Liver (tissue), 9 donors: ENCODE results near the gene ABCA4. TPM values are rescaled to one million over a fixed set of nuclear protein-coding genes. Genes with fewer than 3 reads are reported as not detected.

Source experiments
- DNase-seq: peaks from one replicate; pipeline ENCODE4 v3.0.0-alpha.2; 2017; ENCODE audit warnings: low spot score
- H3K27ac ChIP-seq, 2 donors: one replicate each; pipeline ENCODE4 v1.7.0; 2013; ENCODE audit warnings: inconsistent platforms in 2 of 2, low read length in 2 of 2, control low read depth in 1 of 2, low read depth in 1 of 2, mild to moderate bottlenecking in 1 of 2
- H3K27me3 ChIP-seq, 4 donors: one replicate each; pipeline versions ENCODE4 v1.6.1 to v1.7.0; 2013; ENCODE audit warnings: low read length in 3 of 4, inconsistent platforms in 1 of 4, mild to moderate bottlenecking in 1 of 4, moderate library complexity in 1 of 4; ENCODE audit not compliant: control insufficient read depth in 4 of 4, insufficient read depth in 4 of 4
- H3K36me3 ChIP-seq, 4 donors: one replicate each; pipeline versions ENCODE4 v1.6.1 to v1.7.0; 2013; ENCODE audit warnings: low read length in 3 of 4, mild to moderate bottlenecking in 3 of 4, low read depth in 1 of 4, moderate library complexity in 1 of 4; ENCODE audit not compliant: control insufficient read depth in 4 of 4, insufficient read depth in 3 of 4
- H3K4me1 ChIP-seq, 4 donors: one replicate each; pipeline versions ENCODE4 v1.6.1 to v1.7.0; 2013; ENCODE audit warnings: low read length in 3 of 4, mild to moderate bottlenecking in 3 of 4, moderate library complexity in 1 of 4; ENCODE audit not compliant: control insufficient read depth in 4 of 4, insufficient read depth in 4 of 4
- H3K4me3 ChIP-seq, 3 donors: one replicate each; pipeline versions ENCODE4 v1.6.1 to v1.7.0; 2013; ENCODE audit warnings: low read length in 3 of 3, control low read depth in 1 of 3, low read depth in 1 of 3, mild to moderate bottlenecking in 1 of 3
- H3K9ac ChIP-seq, 2 donors: one replicate each; pipeline ENCODE4 v1.7.0; 2013; ENCODE audit warnings: low read length in 2 of 2, mild to moderate bottlenecking in 2 of 2, moderate library complexity in 2 of 2, control low read depth in 1 of 2, low read depth in 1 of 2
- H3K9me3 ChIP-seq, 4 donors: one replicate each; pipeline versions ENCODE4 v1.6.1 to v1.7.0; 2013; ENCODE audit warnings: low read length in 3 of 4; ENCODE audit not compliant: control insufficient read depth in 4 of 4
- EGR1 ChIP-seq, 2 donors: IDR thresholded peaks; 2 replicates each; pipeline ENCODE4 v1.6.1; 2016 to 2018; ENCODE audit warnings: antibody characterized with exemption in 2 of 2, low read depth in 2 of 2
- FOXA1 ChIP-seq: IDR thresholded peaks from 2 replicates; pipeline ENCODE4 v1.6.1; 2016; ENCODE audit warnings: antibody characterized with exemption
- FOXA2 ChIP-seq: IDR thresholded peaks from 2 replicates; pipeline ENCODE4 v1.6.1; 2016; ENCODE audit warnings: antibody characterized with exemption
- GABPA ChIP-seq, 2 donors: IDR thresholded peaks in 1 of 2; conservative IDR thresholded peaks in 1 of 2; 2 replicates each; pipeline ENCODE4 v1.6.1; 2016; ENCODE audit warnings: antibody characterized with exemption in 2 of 2, mild to moderate bottlenecking in 1 of 2, moderate library complexity in 1 of 2
- HNF4A ChIP-seq, 2 donors: conservative IDR thresholded peaks; 2 replicates each; pipeline ENCODE4 v1.6.1; 2016; ENCODE audit warnings: antibody characterized with exemption in 2 of 2, mild to moderate bottlenecking in 2 of 2
- HNF4G ChIP-seq: IDR thresholded peaks from 2 replicates; pipeline ENCODE4 v1.6.1; 2016; ENCODE audit warnings: antibody characterized with exemption
- JUND ChIP-seq, 2 donors: IDR thresholded peaks; 2 replicates each; pipeline ENCODE4 v1.6.1; 2016; ENCODE audit warnings: antibody characterized with exemption in 2 of 2
- NR2F2 ChIP-seq: IDR thresholded peaks from 2 replicates; pipeline ENCODE4 v1.6.1; 2016; ENCODE audit warnings: antibody characterized with exemption
- RAD21 ChIP-seq, 2 donors: IDR thresholded peaks; 2 replicates each; pipeline ENCODE4 v1.6.1; 2016; ENCODE audit warnings: antibody characterized with exemption in 2 of 2, mild to moderate bottlenecking in 2 of 2
- RXRA ChIP-seq, 2 donors: IDR thresholded peaks; 2 replicates each; pipeline ENCODE4 v1.6.1; 2017 to 2018; ENCODE audit warnings: antibody characterized with exemption in 2 of 2, mild to moderate bottlenecking in 1 of 2
- SP1 ChIP-seq: IDR thresholded peaks from 2 replicates; pipeline ENCODE4 v1.6.1; 2018; ENCODE audit warnings: antibody characterized with exemption, mild to moderate bottlenecking
- TAF1 ChIP-seq: conservative IDR thresholded peaks from 2 replicates; pipeline ENCODE4 v1.6.1; 2016; ENCODE audit warnings: antibody characterized with exemption, mild to moderate bottlenecking
- YY1 ChIP-seq: IDR thresholded peaks from 2 replicates; pipeline ENCODE4 v1.6.1; 2016; ENCODE audit warnings: antibody characterized with exemption, mild to moderate bottlenecking
- WGBS: extraction: QIAGEN DNeasy Blood & Tissue Kit; methylation state at CpG from one replicate; pipeline ENCODE4 v1.1.7; 2013; 5-methylcytosine and 5-hydroxymethylcytosine counted together
- polyA plus RNA-seq, 2 donors: library from polyadenylated mRNA; stranded (reverse) in 1 of 2; unstranded in 1 of 2; fragments of 200-250 nt in 1 of 2; fragments of >200 nt in 1 of 2; fragmentation: Nextera tagmentation in 1 of 2; extraction: Ambion mirVana in 1 of 2; gene quantifications; one replicate each; pipeline versions ENCODE4 v1.2.1 to v1.2.3, GENCODE V29; 2013 to 2015
- total RNA-seq, 2 donors: library from RNA; depleted of rRNA; stranded (reverse); fragments of >200 nt; gene quantifications; one replicate each; pipeline ENCODE4 v1.2.3, GENCODE V29; 2014
- TF ChIP-seq, protein P1 (sequence below): IDR thresholded peaks from 2 replicates; pipeline ENCODE4 v1.6.1; 2016; ENCODE audit warnings: antibody characterized with exemption
- TF ChIP-seq, protein P2 (sequence below): IDR thresholded peaks from 2 replicates; pipeline ENCODE4 v1.6.1; 2016; ENCODE audit warnings: antibody characterized with exemption, mild to moderate bottlenecking
- TF ChIP-seq, protein P3 (sequence below): fragments of 150-350 bp; IDR thresholded peaks from 2 replicates; pipeline ENCODE4 v1.5.1; 2017; ENCODE audit warnings: improper control_type of control experiment, low read depth, low read length; ENCODE audit not compliant: missing input control
- TF ChIP-seq, protein P4 (sequence below): IDR thresholded peaks from 2 replicates; pipeline ENCODE4 v1.6.1; 2016; ENCODE audit warnings: antibody characterized with exemption
- TF ChIP-seq, protein P5 (sequence below): IDR thresholded peaks from 2 replicates; pipeline ENCODE4 v1.6.1; 2016; ENCODE audit warnings: antibody characterized with exemption
- donor health status: healthy.
- donor health status: healthy.
- donor health status: healthy.
- donor health status: healthy.
- donor health status: healthy.

The ABCA4 gene
- total and polyA plus RNA-seq, 4 donors = 0.19 to 1.5 (median 0.38) TPM

DNA sequence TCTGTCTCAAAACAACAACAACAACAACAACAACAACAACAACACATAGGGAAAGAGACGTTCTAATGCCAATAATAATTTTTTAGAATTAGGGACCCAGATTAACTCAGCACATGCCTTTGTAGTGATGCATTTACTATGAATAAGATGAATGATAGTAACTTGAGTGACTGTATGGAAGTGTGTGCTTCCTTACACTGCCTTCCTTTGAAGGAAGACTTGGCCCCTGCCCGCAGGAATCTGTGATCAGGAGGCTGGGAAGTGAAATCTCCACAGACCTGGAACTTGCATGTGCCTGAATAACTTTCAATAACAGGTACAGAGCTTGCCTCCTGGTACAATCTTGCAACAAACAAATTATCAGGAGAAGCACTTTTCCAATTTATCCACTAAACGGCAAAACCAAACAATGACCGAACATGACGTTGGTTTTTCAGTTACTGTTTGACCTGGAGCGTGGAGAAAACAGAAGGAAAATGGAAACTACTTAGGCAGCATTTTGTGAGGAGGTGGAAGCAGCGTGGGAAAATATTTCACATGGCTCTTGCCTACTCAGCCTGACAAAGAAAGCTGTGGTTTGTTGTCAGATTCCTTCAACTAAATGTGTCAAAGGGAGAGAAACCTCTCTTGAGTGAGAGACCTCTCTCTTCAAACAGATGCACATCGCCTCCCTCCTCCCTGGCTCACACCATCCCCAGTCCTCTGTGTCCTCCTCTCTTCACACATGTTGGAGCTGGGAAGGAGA lies 10.1 kb upstream of the ABCA4 start:
- Histone ChIP-seq H3K4me3 (no peak overlapping the region), H3K4me1 (peaks cover 0 to 3% (median 2%) of the 10 kb centered on the region in 4 donors), H3K36me3 (no peaks in the 10 kb centered on the region), H3K27ac (no peak overlapping the region), H3K27me3 (no peaks in the 10 kb centered on the region), H3K9me3 (no peaks in the 10 kb centered on the region), H3K9ac (no peak overlapping the region)
- TF ChIP-seq, protein P1, sequence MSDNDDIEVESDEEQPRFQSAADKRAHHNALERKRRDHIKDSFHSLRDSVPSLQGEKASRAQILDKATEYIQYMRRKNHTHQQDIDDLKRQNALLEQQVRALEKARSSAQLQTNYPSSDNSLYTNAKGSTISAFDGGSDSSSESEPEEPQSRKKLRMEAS = no peak
- TF ChIP-seq HNF4G = no peak
- TF ChIP-seq NR2F2 = no peak
- no peak for TF ChIP-seq EGR1 (IDR thresholded peaks at IDR 0.05; ENCODE audit: low read depth in 2 of 2)
- no peak for TF ChIP-seq HNF4A (conservative IDR thresholded peaks at IDR 0.05)
- no peak for TF ChIP-seq FOXA2
- TF ChIP-seq, protein P2, sequence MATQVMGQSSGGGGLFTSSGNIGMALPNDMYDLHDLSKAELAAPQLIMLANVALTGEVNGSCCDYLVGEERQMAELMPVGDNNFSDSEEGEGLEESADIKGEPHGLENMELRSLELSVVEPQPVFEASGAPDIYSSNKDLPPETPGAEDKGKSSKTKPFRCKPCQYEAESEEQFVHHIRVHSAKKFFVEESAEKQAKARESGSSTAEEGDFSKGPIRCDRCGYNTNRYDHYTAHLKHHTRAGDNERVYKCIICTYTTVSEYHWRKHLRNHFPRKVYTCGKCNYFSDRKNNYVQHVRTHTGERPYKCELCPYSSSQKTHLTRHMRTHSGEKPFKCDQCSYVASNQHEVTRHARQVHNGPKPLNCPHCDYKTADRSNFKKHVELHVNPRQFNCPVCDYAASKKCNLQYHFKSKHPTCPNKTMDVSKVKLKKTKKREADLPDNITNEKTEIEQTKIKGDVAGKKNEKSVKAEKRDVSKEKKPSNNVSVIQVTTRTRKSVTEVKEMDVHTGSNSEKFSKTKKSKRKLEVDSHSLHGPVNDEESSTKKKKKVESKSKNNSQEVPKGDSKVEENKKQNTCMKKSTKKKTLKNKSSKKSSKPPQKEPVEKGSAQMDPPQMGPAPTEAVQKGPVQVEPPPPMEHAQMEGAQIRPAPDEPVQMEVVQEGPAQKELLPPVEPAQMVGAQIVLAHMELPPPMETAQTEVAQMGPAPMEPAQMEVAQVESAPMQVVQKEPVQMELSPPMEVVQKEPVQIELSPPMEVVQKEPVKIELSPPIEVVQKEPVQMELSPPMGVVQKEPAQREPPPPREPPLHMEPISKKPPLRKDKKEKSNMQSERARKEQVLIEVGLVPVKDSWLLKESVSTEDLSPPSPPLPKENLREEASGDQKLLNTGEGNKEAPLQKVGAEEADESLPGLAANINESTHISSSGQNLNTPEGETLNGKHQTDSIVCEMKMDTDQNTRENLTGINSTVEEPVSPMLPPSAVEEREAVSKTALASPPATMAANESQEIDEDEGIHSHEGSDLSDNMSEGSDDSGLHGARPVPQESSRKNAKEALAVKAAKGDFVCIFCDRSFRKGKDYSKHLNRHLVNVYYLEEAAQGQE = no peak
- TF ChIP-seq, protein P3, sequence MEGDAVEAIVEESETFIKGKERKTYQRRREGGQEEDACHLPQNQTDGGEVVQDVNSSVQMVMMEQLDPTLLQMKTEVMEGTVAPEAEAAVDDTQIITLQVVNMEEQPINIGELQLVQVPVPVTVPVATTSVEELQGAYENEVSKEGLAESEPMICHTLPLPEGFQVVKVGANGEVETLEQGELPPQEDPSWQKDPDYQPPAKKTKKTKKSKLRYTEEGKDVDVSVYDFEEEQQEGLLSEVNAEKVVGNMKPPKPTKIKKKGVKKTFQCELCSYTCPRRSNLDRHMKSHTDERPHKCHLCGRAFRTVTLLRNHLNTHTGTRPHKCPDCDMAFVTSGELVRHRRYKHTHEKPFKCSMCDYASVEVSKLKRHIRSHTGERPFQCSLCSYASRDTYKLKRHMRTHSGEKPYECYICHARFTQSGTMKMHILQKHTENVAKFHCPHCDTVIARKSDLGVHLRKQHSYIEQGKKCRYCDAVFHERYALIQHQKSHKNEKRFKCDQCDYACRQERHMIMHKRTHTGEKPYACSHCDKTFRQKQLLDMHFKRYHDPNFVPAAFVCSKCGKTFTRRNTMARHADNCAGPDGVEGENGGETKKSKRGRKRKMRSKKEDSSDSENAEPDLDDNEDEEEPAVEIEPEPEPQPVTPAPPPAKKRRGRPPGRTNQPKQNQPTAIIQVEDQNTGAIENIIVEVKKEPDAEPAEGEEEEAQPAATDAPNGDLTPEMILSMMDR = no peak
- no peak for DNase-seq
- WGBS = 53% methylated on average over 8 of the region's 8 CpGs

DNA sequence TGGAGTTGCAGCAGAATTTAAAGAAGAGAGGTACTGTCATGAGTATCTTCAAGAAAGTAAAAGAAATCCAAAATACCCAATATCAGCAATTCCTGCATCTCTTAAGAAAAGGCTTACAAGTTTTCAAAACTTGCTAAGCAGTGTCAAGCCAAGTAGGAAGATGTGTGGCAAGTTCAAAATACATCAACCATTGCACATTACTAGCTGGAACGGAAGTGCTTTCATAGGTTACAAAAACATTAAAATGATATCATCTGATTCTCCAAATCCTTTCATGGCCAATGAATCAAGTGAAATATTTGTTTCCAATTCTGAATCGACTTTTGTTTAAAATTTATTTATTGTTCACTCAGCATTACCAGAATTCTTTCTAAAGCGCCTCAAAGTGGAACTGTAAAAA lies 5.7 kb upstream of the ABCA4 start:
- no peaks in the 10 kb centered on the region for H3K36me3 ChIP-seq
- no peak for DNase-seq
- no peak for TF ChIP-seq HNF4G
- no peak for TF ChIP-seq JUND (IDR thresholded peaks at IDR 0.05)
- TF ChIP-seq, protein P4, sequence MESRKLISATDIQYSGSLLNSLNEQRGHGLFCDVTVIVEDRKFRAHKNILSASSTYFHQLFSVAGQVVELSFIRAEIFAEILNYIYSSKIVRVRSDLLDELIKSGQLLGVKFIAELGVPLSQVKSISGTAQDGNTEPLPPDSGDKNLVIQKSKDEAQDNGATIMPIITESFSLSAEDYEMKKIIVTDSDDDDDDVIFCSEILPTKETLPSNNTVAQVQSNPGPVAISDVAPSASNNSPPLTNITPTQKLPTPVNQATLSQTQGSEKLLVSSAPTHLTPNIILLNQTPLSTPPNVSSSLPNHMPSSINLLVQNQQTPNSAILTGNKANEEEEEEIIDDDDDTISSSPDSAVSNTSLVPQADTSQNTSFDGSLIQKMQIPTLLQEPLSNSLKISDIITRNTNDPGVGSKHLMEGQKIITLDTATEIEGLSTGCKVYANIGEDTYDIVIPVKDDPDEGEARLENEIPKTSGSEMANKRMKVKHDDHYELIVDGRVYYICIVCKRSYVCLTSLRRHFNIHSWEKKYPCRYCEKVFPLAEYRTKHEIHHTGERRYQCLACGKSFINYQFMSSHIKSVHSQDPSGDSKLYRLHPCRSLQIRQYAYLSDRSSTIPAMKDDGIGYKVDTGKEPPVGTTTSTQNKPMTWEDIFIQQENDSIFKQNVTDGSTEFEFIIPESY = no peak
- TF ChIP-seq RAD21 (IDR thresholded peaks at IDR 0.05) = no peak
- TF ChIP-seq, protein P1 = no peak
- TF ChIP-seq RXRA (IDR thresholded peaks at IDR 0.05) = no peak
- TF ChIP-seq NR2F2 = no peak
- TF ChIP-seq TAF1 = no peak
- TF ChIP-seq GABPA (IDR thresholded peaks at IDR 0.05 in 1 of 2, conservative IDR thresholded peaks at IDR 0.05 in 1 of 2) = no peak
- TF ChIP-seq, protein P3 = no peak
- no peak for TF ChIP-seq FOXA1
- no peak for TF ChIP-seq EGR1 (IDR thresholded peaks at IDR 0.05; ENCODE audit: low read depth in 2 of 2)
- TF ChIP-seq, protein P5, sequence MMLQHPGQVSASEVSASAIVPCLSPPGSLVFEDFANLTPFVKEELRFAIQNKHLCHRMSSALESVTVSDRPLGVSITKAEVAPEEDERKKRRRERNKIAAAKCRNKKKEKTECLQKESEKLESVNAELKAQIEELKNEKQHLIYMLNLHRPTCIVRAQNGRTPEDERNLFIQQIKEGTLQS = no peak
- no peak for TF ChIP-seq YY1
- TF ChIP-seq SP1 = no peak
- no peak for TF ChIP-seq FOXA2
- H3K9ac ChIP-seq = no peak overlapping the region
- no peaks in the 10 kb centered on the region for H3K9me3 ChIP-seq
- no peaks in the 10 kb centered on the region for H3K27me3 ChIP-seq
- no peak overlapping the region for H3K27ac ChIP-seq
- 85% methylated on average over 3 of the region's 3 CpGs for WGBS
- no peak overlapping the region for H3K4me3 ChIP-seq
- peaks cover 0 to 8% (median 7%) of the 10 kb centered on the region in 4 donors for H3K4me1 ChIP-seq
